ENCODE data around the gene EPS8L2. TPM values are rescaled to one million over a fixed set of nuclear protein-coding genes. Genes with fewer than 3 reads are reported as not detected.
A peak's percentile ranks its signal among the peaks of the same experiment; 100 is the strongest.

EPS8L2 gene
- total and polyA plus RNA-seq, 2 of the 13 experiments (the other 11 are each of a cell fraction or from before 2014, with no cell fraction given) = 89.3 to 416 TPM

DNA sequence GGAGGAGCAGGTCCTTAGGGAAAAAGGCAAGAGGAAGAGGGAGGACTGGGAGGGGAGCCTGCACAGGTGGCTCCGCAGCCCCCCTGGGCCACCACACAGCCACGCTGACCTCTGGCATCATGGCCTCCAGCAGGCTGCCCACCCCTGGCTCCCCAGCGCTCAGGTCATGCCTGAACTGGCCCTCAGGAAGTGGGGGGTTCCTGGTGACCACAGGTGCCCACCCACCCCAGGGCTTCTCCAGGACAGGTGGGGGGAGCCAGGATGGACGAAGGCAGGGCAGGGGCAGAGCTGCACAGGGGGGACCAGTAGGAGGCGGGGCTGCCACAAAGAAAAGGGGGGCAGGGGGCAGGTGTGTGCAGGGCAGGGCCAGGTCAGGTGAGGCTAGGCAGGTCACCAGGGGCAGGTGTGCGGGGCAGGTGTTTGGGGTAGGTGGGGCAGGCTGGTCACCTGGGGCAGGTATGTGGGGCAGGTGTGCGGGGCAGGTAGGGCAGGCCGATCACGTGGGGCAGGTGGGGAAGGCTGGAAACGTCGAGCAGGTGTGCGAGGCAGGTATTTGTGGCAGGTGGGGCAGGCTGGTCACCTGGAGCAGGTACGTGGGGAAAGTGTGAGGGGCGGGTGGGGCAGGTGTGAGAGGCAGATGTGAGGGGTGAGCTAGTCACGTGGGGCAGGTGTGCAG, 12.0 kb upstream of the EPS8L2 start:
- peak overlapping the region; percentile 64 for H3K4me2 ChIP-seq (ENCODE audit: low read depth, low read length)
- peaks cover 53% of the 10 kb centered on the region for H3K4me1 ChIP-seq (ENCODE audit: insufficient read depth, low read length)
- ATAC-seq = no peak
- H3K9me3 ChIP-seq (ENCODE audit: low read length) = no peaks in the 10 kb centered on the region
- H4K20me1 ChIP-seq (ENCODE audit: insufficient read depth, low read length) = no peaks in the 10 kb centered on the region; the same call in 1 of the 2 replicates
- peak overlapping the region; percentile 46; the same call in 1 of the 2 replicates for H3K9ac ChIP-seq (ENCODE audit: insufficient read depth, low read depth, low read length)
- no peak for DNase-seq (ENCODE audit: low spot score)
- peak overlapping the region; percentile 35 to 87 (median 86); a peak in 5 of 6 replicates for H3K4me3 ChIP-seq (replicated peaks in 1 of 3; ENCODE audit: insufficient read depth in 1 of 3, low read depth in 2 of 3, low read length in 3 of 3)
- no peak overlapping the region for H2AFZ ChIP-seq (ENCODE audit: low read length)
- ChIA-PET POLR2A (interaction anchor here (0.7 to 6.1 kb wide), 6 partner anchors 13 to 125 kb away, joined by 3 to 191 read pairs (median 18); partner anchors contain the start of genes EPS8L2 and PNPLA2), CTCF (ENCODE audit: low intra/inter-chr PET ratio, low total read pairs) (no interaction called here)
- in situ Hi-C loops (cut with HindIII; ENCODE audit: extremely low pct_ligation_motif_present, low pct_unique_long_range_greater_than_20kb) (no loop called here), intact Hi-C loops (cut with micrococcal nuclease; ENCODE audit: unreplicated experiment) (no loop called here)
- H3K27me3 ChIP-seq (ENCODE audit: control insufficient read depth in 1 of 2, insufficient read depth in 2 of 2, low read length in 2 of 2) = no peaks in the 10 kb centered on the region; a peak in 1 of 5 replicates
- H3K79me2 ChIP-seq (ENCODE audit: insufficient read depth, low read length) = peaks cover 48% of the 10 kb centered on the region
- peaks cover 10 to 20% of the 10 kb centered on the region in 2 experiments; a peak in 4 of 5 replicates for H3K36me3 ChIP-seq (replicated peaks in 1 of 2; ENCODE audit: control insufficient read depth in 1 of 2, insufficient read depth in 2 of 2, low read length in 2 of 2)
- peak overlapping the region; percentile 6 for H3K27ac ChIP-seq (ENCODE audit: extremely low read length, insufficient read depth, low read length)
- WGBS (ENCODE audit: low lambda C conversion rate) = 62% methylated on average over 14 of the region's 15 CpGs
- BruUV-seq (replicated peaks) = no TSS peak
- FAIRE-seq = no peak
- no peak for TF ChIP-seq ZNF768 (CRISPR knock-in tag; IDR thresholded peaks at IDR 0.05)
- TF ChIP-seq SMAD1 (CRISPR knock-in tag; IDR thresholded peaks at IDR 0.05; ENCODE audit: borderline replicate concordance, low read depth) = no peak
- no peak for TF ChIP-seq KDM2A (CRISPR knock-in tag; IDR thresholded peaks at IDR 0.05; ENCODE audit: borderline replicate concordance, low read depth)
- TF ChIP-seq, protein P1, sequence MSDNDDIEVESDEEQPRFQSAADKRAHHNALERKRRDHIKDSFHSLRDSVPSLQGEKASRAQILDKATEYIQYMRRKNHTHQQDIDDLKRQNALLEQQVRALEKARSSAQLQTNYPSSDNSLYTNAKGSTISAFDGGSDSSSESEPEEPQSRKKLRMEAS (IDR thresholded peaks at IDR 0.05) = no peak
- TF ChIP-seq POLR2AphosphoS2 (IDR thresholded peaks at IDR 0.05; ENCODE audit: low read depth, low read length) = no peak
- no peak for TF ChIP-seq ZNF598 (CRISPR knock-in tag; IDR thresholded peaks at IDR 0.05; ENCODE audit: borderline replicate concordance)
- no peak for TF ChIP-seq TP53 (CRISPR knock-in tag; conservative IDR thresholded peaks at IDR 0.05)
- TF ChIP-seq ZNF850 (CRISPR knock-in tag; conservative IDR thresholded peaks at IDR 0.05) = no peak
- TF ChIP-seq, protein P2, sequence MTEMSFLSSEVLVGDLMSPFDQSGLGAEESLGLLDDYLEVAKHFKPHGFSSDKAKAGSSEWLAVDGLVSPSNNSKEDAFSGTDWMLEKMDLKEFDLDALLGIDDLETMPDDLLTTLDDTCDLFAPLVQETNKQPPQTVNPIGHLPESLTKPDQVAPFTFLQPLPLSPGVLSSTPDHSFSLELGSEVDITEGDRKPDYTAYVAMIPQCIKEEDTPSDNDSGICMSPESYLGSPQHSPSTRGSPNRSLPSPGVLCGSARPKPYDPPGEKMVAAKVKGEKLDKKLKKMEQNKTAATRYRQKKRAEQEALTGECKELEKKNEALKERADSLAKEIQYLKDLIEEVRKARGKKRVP (CRISPR knock-in tag; IDR thresholded peaks at IDR 0.05) = no peak
- TF ChIP-seq JDP2 (CRISPR knock-in tag; IDR thresholded peaks at IDR 0.05; ENCODE audit: borderline replicate concordance) = no peak
- 0 out of 2 replicates have a peak, but pooled peaks have one; percentile 17 for TF ChIP-seq DNMT1 (CRISPR knock-in tag; IDR thresholded peaks at IDR 0.05)
- TF ChIP-seq AHR (CRISPR knock-in tag; IDR thresholded peaks at IDR 0.05) = no peak
- no peak for TF ChIP-seq AHDC1 (CRISPR knock-in tag; IDR thresholded peaks at IDR 0.05; ENCODE audit: borderline replicate concordance)
- peak; percentile 99 for TF ChIP-seq ZEB1 (IDR thresholded peaks at IDR 0.05; ENCODE audit: insufficient replicate concordance, low read depth)
- no peak for TF ChIP-seq RFXANK (CRISPR knock-in tag; IDR thresholded peaks at IDR 0.05)
- TF ChIP-seq AGO2 (optimal IDR thresholded peaks at IDR 0.05; ENCODE audit: low read depth, low read length) = peak; percentile 86
- TF ChIP-seq TCF12 (IDR thresholded peaks at IDR 0.05) = no peak
- no peak for TF ChIP-seq TCF12 (CRISPR knock-in tag; IDR thresholded peaks at IDR 0.05)

Data from HepG2 (cell line).